Thoracic aorta (tissue), 2 donors: ENCODE data around the gene ITPKC. TPM values are rescaled to one million over a fixed set of nuclear protein-coding genes. Genes with fewer than 3 reads are reported as not detected.

ENCODE experiments used
- ATAC-seq: fragments of 150-250 bp; one replicate; pipeline ENCODE4 v1.8.0; 2017; ENCODE audit warnings: low read depth; ENCODE audit not compliant: insufficient number of reproducible peaks, low FRiP score
- DNase-seq: peaks from one replicate; pipeline ENCODE4 v3.0.0-alpha.2; 2020; ENCODE audit warnings: low spot score
- H3K27ac ChIP-seq, 2 donors: fragments of 200-600 bp; sonication (generic); 1 replicate in 1 of 2; 2 replicates in 1 of 2; pipeline ENCODE4 v1.5.1; 2016; ENCODE audit warnings: mild to moderate bottlenecking in 2 of 2, moderate library complexity in 2 of 2
- H3K27me3 ChIP-seq: fragments of 200-600 bp; sonication (generic); replicated peaks from 2 replicates; pipeline ENCODE4 v1.6.0; 2016; ENCODE audit warnings: mild to moderate bottlenecking; ENCODE audit not compliant: insufficient read depth
- H3K36me3 ChIP-seq: fragments of 200-600 bp; sonication (generic); one replicate; pipeline ENCODE4 v1.5.1; 2016
- H3K4me1 ChIP-seq, 2 donors: fragments of 200-600 bp; sonication (generic); 1 replicate in 1 of 2; 2 replicates in 1 of 2; pipeline versions ENCODE4 v1.5.1 to v1.6.0; 2016; ENCODE audit warnings: low read depth in 2 of 2, mild to moderate bottlenecking in 1 of 2; ENCODE audit not compliant: control insufficient read depth in 1 of 2
- H3K4me3 ChIP-seq: fragments of 200-600 bp; sonication (generic); 2 replicates; pipeline ENCODE4 v1.5.1; 2016; ENCODE audit warnings: mild to moderate bottlenecking
- H3K9me3 ChIP-seq: fragments of 200-600 bp; sonication (generic); 2 replicates; pipeline ENCODE4 v1.5.1; 2016
- total RNA-seq, 2 donors: library from RNA; depleted of rRNA; stranded (reverse); fragments of >200 nt; gene quantifications; one replicate each; pipeline versions ENCODE4 v1.1.0 to v1.2.3, GENCODE V29; 2016
- TF ChIP-seq, protein P1 (sequence below): fragments of 200-600 bp; sonication (generic); IDR thresholded peaks from one replicate; pipeline ENCODE4 v1.5.1; 2019; ENCODE audit warnings: antibody characterized with exemption

Gene ITPKC
- total RNA-seq, 2 donors from 2014 or later, result 45.4 to 79.4 TPM

- H3K27ac ChIP-seq, result peak overlapping the region in 1 of 2 donors; percentile 55
- TF ChIP-seq, protein P1, sequence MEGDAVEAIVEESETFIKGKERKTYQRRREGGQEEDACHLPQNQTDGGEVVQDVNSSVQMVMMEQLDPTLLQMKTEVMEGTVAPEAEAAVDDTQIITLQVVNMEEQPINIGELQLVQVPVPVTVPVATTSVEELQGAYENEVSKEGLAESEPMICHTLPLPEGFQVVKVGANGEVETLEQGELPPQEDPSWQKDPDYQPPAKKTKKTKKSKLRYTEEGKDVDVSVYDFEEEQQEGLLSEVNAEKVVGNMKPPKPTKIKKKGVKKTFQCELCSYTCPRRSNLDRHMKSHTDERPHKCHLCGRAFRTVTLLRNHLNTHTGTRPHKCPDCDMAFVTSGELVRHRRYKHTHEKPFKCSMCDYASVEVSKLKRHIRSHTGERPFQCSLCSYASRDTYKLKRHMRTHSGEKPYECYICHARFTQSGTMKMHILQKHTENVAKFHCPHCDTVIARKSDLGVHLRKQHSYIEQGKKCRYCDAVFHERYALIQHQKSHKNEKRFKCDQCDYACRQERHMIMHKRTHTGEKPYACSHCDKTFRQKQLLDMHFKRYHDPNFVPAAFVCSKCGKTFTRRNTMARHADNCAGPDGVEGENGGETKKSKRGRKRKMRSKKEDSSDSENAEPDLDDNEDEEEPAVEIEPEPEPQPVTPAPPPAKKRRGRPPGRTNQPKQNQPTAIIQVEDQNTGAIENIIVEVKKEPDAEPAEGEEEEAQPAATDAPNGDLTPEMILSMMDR, result no peak
- ATAC-seq, result no peak
- no peak overlapping the region for H3K4me3 ChIP-seq
- peaks cover 5% of the 10 kb centered on the region for H3K36me3 ChIP-seq
- peaks cover 2 to 35% of the 10 kb centered on the region in 2 donors for H3K4me1 ChIP-seq
- no peaks in the 10 kb centered on the region for H3K9me3 ChIP-seq
- no peaks in the 10 kb centered on the region for H3K27me3 ChIP-seq
- no peak for DNase-seq
Observed at GRCh38 chr19:40744554-40745401, 27.9 kb downstream of the ITPKC start.

- Histone ChIP-seq H3K27me3 (no peaks in the 10 kb centered on the region), H3K36me3 (no peaks in the 10 kb centered on the region), H3K27ac (peak overlapping the region in 1 of 2 donors; percentile 55), H3K4me3 (no peak overlapping the region), H3K4me1 (peaks cover 2 to 33% of the 10 kb centered on the region in 2 donors), H3K9me3 (no peaks in the 10 kb centered on the region)
- no peak for ATAC-seq
- no peak for DNase-seq
- TF ChIP-seq, protein P1, result no peak
Observed at GRCh38 chr19:40745402-40745780, 28.5 kb downstream of the ITPKC start.

DNA sequence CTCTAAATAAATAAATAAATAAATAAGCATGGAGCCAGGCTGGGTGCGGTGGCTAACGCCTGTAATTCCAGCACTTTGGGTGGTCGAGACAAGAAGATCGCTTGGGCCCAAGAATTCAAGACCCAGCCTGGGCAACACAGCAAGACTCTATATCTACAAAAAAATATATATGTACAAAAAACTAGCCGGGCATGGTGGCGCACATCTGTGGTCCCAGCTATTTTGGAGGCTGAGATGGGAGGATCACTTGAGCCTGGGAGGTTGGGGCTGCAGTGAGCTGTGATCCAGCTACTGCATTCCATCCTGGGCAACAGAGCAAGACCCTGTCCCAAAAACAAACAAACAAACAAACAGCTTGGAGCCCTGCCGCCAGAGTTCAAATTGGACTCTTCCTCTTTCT, 30.6 kb downstream of the ITPKC start:
- no peak for ATAC-seq
- Histone ChIP-seq H3K27me3 (no peaks in the 10 kb centered on the region), H3K27ac (no peak overlapping the region), H3K4me1 (peaks cover 8 to 30% of the 10 kb centered on the region in 2 donors), H3K36me3 (no peaks in the 10 kb centered on the region), H3K4me3 (no peak overlapping the region), H3K9me3 (no peaks in the 10 kb centered on the region)
- TF ChIP-seq, protein P1, result no peak
- DNase-seq, result no peak

GRCh38 chr19:40750058-40750873, 33.4 kb downstream of the ITPKC start, which contains the start of gene ACTMAP:
ACTMAP (minus strand) TSS chr19:40750477; CDS start chr19:40749803, 674 bp downstream.
- Histone ChIP-seq H3K36me3 (no peaks in the 10 kb centered on the region), H3K4me3 (peak within 1 kb of the TSS; percentile 89), H3K27ac (peak within 1 kb of the TSS; percentile 86 to 93), H3K4me1 (peaks cover 22 to 50% of the 10 kb centered on the region in 2 donors), H3K27me3 (no peaks in the 10 kb centered on the region), H3K9me3 (no peaks in the 10 kb centered on the region)
- ATAC-seq (peak; percentile 96), DNase-seq (peak; percentile 99)
- TF ChIP-seq, protein P1, result no peak
